ENCODE results near the gene CCDC102A. TPM values are rescaled to one million over a fixed set of nuclear protein-coding genes. Genes with fewer than 3 reads are reported as not detected.
"Not testable (repeated sequence)": the region's sequence is repeated elsewhere in the genome, so short reads cannot be mapped to it uniquely, and the experiment has no call there.

Gene CCDC102A
- 10.2 TPM for total RNA-seq

- no peak for DNase-seq (ENCODE audit: low spot score)
Observed at GRCh38 chr16:57536306-57537193, at the start of gene CCDC102A. Gene CCDC102A, minus strand, starts transcription at chr16:57536571. Its CDS starts 7,394 bp downstream, at chr16:57529177.

GRCh38 chr16:57585051-57585687 lies 48.8 kb upstream of the CCDC102A start:
- DNase-seq (ENCODE audit: low spot score) = peak; percentile 1

GRCh38 chr16:57579361-57579665 lies 42.9 kb upstream of the CCDC102A start:
- DNase-seq (ENCODE audit: low spot score) = no peak

GRCh38 chr16:57578521-57579360 lies 42.4 kb upstream of the CCDC102A start:
- no peak for DNase-seq (ENCODE audit: low spot score)

DNA sequence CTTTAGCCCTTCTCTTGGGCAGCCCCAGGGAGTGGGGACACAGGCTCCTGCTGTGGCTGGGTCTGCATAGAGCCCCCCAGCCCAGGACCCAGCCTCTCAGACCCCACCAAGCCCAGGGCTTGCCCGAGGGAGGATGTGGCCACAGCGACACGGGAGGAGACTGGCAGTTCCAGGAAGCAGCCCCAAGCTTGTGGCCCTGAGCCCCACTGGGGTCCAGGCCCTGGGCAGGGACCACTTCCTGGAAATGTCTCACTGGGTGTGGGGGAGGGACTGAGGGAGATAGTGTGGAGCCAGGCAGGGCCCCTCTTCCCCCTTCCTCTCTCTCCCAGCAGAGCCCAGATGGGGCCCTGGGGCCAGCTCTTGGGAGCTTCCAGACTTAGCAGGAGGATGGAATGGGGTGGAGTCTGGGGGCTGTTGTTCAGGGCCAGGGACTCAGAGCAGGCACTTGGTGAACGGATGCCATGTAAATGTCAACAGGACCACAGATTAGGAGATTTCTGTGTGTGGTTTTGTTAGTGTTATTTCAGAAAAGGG lies 41.4 kb upstream of the CCDC102A start:
- no peak for DNase-seq (ENCODE audit: low spot score)

- no peak for DNase-seq (ENCODE audit: low spot score)
Observed at GRCh38 chr16:57577214-57577613, 40.8 kb upstream of the CCDC102A start.

DNA sequence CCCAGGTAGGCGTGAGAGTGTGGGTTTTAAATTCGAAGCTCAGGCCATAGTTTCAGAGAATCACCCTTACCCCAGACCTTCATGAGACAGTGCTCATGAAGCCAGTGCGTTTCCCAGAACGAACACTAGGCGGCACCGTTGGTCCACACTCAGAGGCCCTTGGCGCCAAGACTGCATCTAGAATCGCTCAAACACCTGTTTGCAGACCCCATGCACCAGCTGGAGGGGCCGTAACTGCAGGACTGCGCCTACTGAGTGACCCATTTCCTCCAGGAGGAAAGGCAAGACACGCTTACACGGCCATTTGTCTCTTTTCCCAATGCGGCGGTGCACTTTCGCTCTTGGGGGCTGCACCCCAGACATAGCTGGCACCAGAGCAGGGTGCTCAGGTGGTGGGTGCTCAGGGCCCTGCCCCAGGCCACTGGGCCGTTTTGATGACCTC lies 40.1 kb upstream of the CCDC102A start:
- DNase-seq (ENCODE audit: low spot score) = peak; percentile 79

DNA sequence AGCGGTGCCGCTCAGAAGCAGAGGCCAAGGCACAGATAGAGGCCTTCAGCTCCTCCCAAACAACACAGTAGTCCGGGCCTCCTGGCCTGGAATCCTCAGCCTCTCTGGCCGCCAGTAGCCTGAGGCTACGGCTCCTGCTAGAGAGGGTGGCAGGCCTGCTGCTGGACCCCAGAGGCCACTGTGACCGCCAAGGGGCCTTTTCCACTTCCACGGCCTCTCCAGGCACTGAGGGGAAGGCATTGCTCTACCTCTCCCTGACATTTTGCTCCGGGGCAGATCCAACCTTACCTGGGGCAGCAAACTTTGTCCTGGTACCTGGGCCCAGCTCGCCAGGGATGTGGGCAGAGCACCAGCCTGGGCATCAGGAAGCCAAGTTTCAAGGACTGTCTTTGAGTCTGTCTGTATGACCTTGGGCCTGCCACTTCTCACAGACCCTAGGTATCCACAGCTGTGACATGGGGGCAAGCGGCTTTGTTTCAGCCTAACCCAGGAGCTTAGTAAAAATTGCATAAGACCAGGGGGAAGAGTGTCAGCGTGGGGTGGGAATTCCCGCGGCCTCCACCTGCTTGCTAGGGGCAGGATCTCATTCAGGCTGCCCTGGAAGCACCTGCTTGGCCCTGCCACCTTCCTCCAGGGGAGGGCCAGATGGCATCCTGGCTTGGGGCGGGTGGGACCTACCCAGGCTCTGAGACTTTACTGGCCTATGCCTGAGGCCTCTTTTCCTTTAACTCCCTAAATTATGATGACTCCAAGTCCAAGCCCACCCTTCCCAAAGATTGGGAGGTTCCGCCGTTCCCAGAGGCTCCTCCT lies 39.3 kb upstream of the CCDC102A start:
- DNase-seq (ENCODE audit: low spot score) = no peak

- no peak for DNase-seq (ENCODE audit: low spot score)
Observed at GRCh38 chr16:57574646-57575467, 38.5 kb upstream of the CCDC102A start.

DNA sequence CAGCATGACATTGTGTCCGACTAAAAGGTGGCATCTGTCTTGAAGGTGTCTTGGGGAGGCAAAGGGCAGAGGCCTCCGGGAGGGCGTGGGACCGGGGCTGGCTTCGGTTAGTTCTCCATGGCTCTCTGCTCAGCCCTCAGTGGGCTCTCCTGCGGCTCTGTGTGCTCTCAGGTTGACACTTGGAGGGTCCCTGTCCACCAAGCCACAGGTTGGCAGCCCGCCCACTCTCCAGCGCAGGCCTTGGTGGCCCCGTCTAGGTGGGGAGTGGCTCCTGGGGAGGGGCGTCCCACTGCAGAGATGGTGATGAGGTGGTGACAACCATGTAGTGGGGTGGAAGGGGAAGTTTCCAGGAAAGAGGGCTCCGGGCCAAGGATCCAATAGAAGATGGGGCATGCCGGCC lies 37.7 kb upstream of the CCDC102A start:
- no peak for DNase-seq (ENCODE audit: low spot score)

- no peak for DNase-seq (ENCODE audit: low spot score)
Observed at GRCh38 chr16:57572978-57573728, 36.8 kb upstream of the CCDC102A start.

DNA sequence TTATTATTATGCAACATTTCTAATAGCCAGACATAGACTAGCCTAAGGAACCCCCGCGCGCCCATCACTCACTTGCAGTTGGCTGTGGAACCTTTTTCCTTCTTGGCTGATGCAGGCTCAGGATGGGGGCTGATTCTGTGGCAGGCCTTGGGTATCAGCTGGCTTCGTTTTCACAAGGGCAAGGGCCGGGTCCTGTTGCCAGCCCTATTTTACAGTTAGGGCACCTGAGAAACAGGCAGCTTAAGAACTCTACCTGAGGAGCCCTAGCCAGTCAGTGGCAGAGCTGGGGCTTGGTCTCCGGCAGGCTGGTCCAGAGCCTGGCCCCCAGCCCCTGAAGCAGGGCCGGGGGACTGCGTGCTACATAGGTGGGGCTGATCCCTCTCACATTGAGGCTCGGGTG lies 34.7 kb upstream of the CCDC102A start:
- DNase-seq (ENCODE audit: low spot score) = no peak

DNA sequence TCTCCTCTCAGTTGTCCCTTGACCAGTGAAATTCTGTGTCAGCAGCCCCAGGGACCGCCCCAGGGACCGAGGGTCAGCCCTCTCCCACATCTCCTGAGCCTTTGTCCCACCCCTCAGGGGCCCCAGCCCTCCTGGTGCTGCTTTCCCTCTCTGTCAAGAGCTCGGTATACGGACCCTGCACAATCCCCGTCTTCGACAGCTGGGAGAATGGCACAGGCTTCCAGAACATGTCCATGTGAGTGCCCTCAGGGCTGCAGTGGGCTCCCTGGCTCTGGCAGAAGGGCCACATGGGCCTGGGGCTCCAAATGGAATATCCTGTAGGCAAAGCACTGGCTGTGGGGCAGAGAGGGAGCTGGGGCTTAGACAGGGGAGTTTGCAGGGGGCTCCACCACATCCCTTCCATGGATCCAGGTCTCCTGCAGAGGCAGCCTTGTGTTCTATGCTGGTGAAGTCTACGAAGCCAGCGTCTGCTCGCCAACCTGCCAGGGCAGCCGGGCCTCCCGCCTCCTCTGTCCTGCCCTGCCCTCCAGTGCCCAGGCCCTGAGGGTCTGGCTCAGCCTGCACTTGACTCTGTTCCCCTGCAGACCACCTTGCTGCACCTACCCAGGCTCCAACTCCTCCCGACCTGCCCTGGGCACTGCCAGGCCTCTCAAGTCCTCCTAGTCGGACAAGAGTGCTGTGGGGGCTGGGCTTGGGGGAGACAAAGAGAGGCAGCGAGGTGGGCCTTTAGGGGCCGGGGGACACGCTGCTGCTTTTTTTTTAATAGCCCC lies 34.1 kb upstream of the CCDC102A start:
- no peak for DNase-seq (ENCODE audit: low spot score)

- DNase-seq (ENCODE audit: low spot score) = no peak
Observed at GRCh38 chr16:57569306-57569946, 33.1 kb upstream of the CCDC102A start.

GRCh38 chr16:57568772-57569171 lies 32.4 kb upstream of the CCDC102A start:
- DNase-seq (ENCODE audit: low spot score) = not testable (repeated sequence)

- no peak for DNase-seq (ENCODE audit: low spot score)
Observed at GRCh38 chr16:57568173-57568678, 31.9 kb upstream of the CCDC102A start.

DNA sequence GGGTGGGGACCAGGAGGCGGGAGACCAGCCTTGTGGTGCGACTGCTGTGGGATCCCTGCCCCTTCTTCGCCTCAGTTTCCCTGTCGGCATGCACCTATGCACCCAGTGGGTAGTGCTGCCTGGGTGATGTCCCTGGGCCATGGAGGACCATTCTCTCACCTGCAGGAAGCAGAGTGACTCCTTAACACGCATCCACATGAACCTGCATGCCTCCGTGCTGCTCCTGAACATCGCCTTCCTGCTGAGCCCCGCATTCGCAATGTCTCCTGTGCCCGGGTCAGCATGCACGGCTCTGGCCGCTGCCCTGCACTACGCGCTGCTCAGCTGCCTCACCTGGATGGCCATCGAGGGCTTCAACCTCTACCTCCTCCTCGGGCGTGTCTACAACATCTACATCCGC lies 31.3 kb upstream of the CCDC102A start:
- DNase-seq (ENCODE audit: low spot score) = no peak

GRCh38 chr16:57566436-57566835 lies 30.1 kb upstream of the CCDC102A start:
- DNase-seq (ENCODE audit: low spot score) = no peak
